ENCODE results near the gene SLC46A2. TPM values are rescaled to one million over a fixed set of nuclear protein-coding genes. Genes with fewer than 3 reads are reported as not detected.

SLC46A2 gene
- total and polyA plus RNA-seq, 2 of the 13 experiments (the other 11 are each of a cell fraction or from before 2014, with no cell fraction given), result not detected

DNA sequence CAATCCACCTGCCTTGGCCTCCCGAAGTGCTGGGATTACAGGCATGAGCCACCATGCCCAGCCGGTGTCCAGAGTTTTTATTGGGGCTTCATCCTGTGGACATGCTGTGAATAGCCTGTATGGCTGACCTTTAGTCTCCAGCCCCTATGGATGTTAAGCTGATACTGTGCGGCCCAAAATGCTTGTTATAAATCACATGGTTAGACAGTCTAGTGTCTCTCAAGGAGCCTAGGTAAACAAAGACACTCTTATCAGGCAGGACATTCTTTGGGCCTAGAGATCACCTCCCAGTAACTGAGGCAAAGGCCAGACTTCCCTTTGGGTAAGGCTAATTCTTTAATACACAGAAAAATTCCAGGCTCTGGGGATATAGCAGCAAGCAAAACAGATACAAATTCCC is 22.0 kb upstream of the SLC46A2 start:
- Histone ChIP-seq H2AFZ (ENCODE audit: low read length) (no peak overlapping the region), H3K9me3 (ENCODE audit: low read length) (no peaks in the 10 kb centered on the region), H4K20me1 (ENCODE audit: insufficient read depth, low read length) (no peaks in the 10 kb centered on the region), H3K9ac (ENCODE audit: insufficient read depth, low read depth, low read length) (no peak overlapping the region), H3K79me2 (ENCODE audit: insufficient read depth, low read length) (no peaks in the 10 kb centered on the region), H3K4me3 (replicated peaks in 1 of 3; ENCODE audit: insufficient read depth in 1 of 3, low read depth in 2 of 3, low read length in 3 of 3) (no peak overlapping the region), H3K36me3 (replicated peaks in 1 of 2; ENCODE audit: control insufficient read depth in 1 of 2, insufficient read depth in 2 of 2, low read length in 2 of 2) (no peaks in the 10 kb centered on the region), H3K4me1 (ENCODE audit: insufficient read depth, low read length) (no peaks in the 10 kb centered on the region), H3K27me3 (ENCODE audit: control insufficient read depth in 1 of 2, insufficient read depth in 2 of 2, low read length in 2 of 2) (no peaks in the 10 kb centered on the region; a peak in 1 of 5 replicates), H3K4me2 (ENCODE audit: low read depth, low read length) (no peak overlapping the region), H3K27ac (ENCODE audit: extremely low read length, insufficient read depth, low read length) (no peak overlapping the region)
- 30% methylated on average over 3 of the region's 3 CpGs for WGBS (ENCODE audit: low lambda C conversion rate)
- no TSS peak for BruUV-seq (replicated peaks)
- ChIA-PET CTCF (ENCODE audit: low intra/inter-chr PET ratio, low total read pairs) (no interaction called here), POLR2A (no interaction called here)
- TF ChIP-seq ZBTB1 (CRISPR knock-in tag; IDR thresholded peaks at IDR 0.05; ENCODE audit: borderline replicate concordance), result no peak
- TF ChIP-seq SRSF9 (IDR thresholded peaks at IDR 0.05; ENCODE audit: borderline replicate concordance, insufficient read depth, low read depth, low read length, poor library complexity, severe bottlenecking), result no peak
- no peak for TF ChIP-seq NR2F1 (CRISPR knock-in tag; IDR thresholded peaks at IDR 0.05)
- TF ChIP-seq RBFOX2 (IDR thresholded peaks at IDR 0.05; ENCODE audit: low read depth, low read length), result no peak
- TF ChIP-seq GATAD1 (CRISPR knock-in tag; IDR thresholded peaks at IDR 0.05), result no peak
- TF ChIP-seq KDM6A (CRISPR knock-in tag; IDR thresholded peaks at IDR 0.05; ENCODE audit: low read depth), result no peak
- no peak for TF ChIP-seq ZNF33B (CRISPR knock-in tag; IDR thresholded peaks at IDR 0.05)
- no peak for TF ChIP-seq MLLT10 (CRISPR knock-in tag; IDR thresholded peaks at IDR 0.05)
- no peak for TF ChIP-seq CBX1 (IDR thresholded peaks at IDR 0.05; ENCODE audit: low read depth)
- intact Hi-C loops (cut with micrococcal nuclease; ENCODE audit: unreplicated experiment) (no loop called here), in situ Hi-C loops (cut with HindIII; ENCODE audit: extremely low pct_ligation_motif_present, low pct_unique_long_range_greater_than_20kb) (no loop called here)
- no peak for DNase-seq (ENCODE audit: low spot score)
- no peak for FAIRE-seq
- ATAC-seq, result no peak

GRCh38 chr9:112911736-112912135 is 21.1 kb upstream of the SLC46A2 start:
- H3K9ac ChIP-seq (ENCODE audit: insufficient read depth, low read depth, low read length), result no peak overlapping the region
- H3K9me3 ChIP-seq (ENCODE audit: low read length), result no peaks in the 10 kb centered on the region
- no peaks in the 10 kb centered on the region for H3K36me3 ChIP-seq (replicated peaks in 1 of 2; ENCODE audit: control insufficient read depth in 1 of 2, insufficient read depth in 2 of 2, low read length in 2 of 2)
- in situ Hi-C loops (cut with HindIII; ENCODE audit: extremely low pct_ligation_motif_present, low pct_unique_long_range_greater_than_20kb), result no loop called here
- DNase-seq (ENCODE audit: low spot score), result no peak
- H4K20me1 ChIP-seq (ENCODE audit: insufficient read depth, low read length), result no peaks in the 10 kb centered on the region
- ATAC-seq, result no peak
- H3K4me1 ChIP-seq (ENCODE audit: insufficient read depth, low read length), result no peaks in the 10 kb centered on the region
- no peak overlapping the region for H3K4me2 ChIP-seq (ENCODE audit: low read depth, low read length)
- no peak for TF ChIP-seq ZNF816 (CRISPR knock-in tag; IDR thresholded peaks at IDR 0.05; ENCODE audit: borderline replicate concordance)
- no peak for TF ChIP-seq ZNF362 (CRISPR knock-in tag; IDR thresholded peaks at IDR 0.05; ENCODE audit: borderline replicate concordance)
- no peak for TF ChIP-seq ZNF788 (CRISPR knock-in tag; IDR thresholded peaks at IDR 0.05; ENCODE audit: borderline replicate concordance)
- TF ChIP-seq GATA4 (IDR thresholded peaks at IDR 0.05; ENCODE audit: borderline replicate concordance, low read depth), result no peak
- no peak for TF ChIP-seq ZSCAN31 (CRISPR knock-in tag; IDR thresholded peaks at IDR 0.05; ENCODE audit: low read depth)
- TF ChIP-seq FOXM1 (CRISPR knock-in tag; IDR thresholded peaks at IDR 0.05), result no peak
- TF ChIP-seq IKZF4 (CRISPR knock-in tag; IDR thresholded peaks at IDR 0.05; ENCODE audit: borderline replicate concordance, low read depth, not compliant biosample characterization), result no peak
- H3K27me3 ChIP-seq (ENCODE audit: control insufficient read depth in 1 of 2, insufficient read depth in 2 of 2, low read length in 2 of 2), result no peaks in the 10 kb centered on the region; a peak in 1 of 5 replicates
- no peak overlapping the region for H2AFZ ChIP-seq (ENCODE audit: low read length)
- no TSS peak for BruUV-seq (replicated peaks)
- POLR2A ChIA-PET, result no interaction called here
- no peak overlapping the region for H3K4me3 ChIP-seq (replicated peaks in 1 of 3; ENCODE audit: insufficient read depth in 1 of 3, low read depth in 2 of 3, low read length in 3 of 3)
- no peak overlapping the region for H3K27ac ChIP-seq (ENCODE audit: extremely low read length, insufficient read depth, low read length)
- no peaks in the 10 kb centered on the region for H3K79me2 ChIP-seq (ENCODE audit: insufficient read depth, low read length)
- no peak for FAIRE-seq
- intact Hi-C loops (cut with micrococcal nuclease; ENCODE audit: unreplicated experiment), result no loop called here
- CTCF ChIA-PET (ENCODE audit: low intra/inter-chr PET ratio, low total read pairs), result no interaction called here
- whole genome bisulfite sequencing (ENCODE audit: low lambda C conversion rate), result 0% methylated on average over 2 of the region's 2 CpGs
